Tibial nerve (tissue), 3 donors: ENCODE data around the gene SPDYE17.
"Not testable (repeated sequence)": the region's sequence is repeated elsewhere in the genome, so short reads cannot be mapped to it uniquely, and the experiment has no call there.

ENCODE experiments used
- POLR2A ChIP-seq, 2 donors: fragments of 450-650 bp; IDR thresholded peaks; one replicate each; pipeline ENCODE4 v1.6.1; 2017; ENCODE audit warnings: antibody characterized with exemption in 2 of 2, mild to moderate bottlenecking in 2 of 2, moderate library complexity in 2 of 2
- TF ChIP-seq, protein P1 (sequence below), 5 experiments: fragments of 200-600 bp in 3 of 5; fragments of 450-650 bp in 2 of 5; sonication (generic) in 3 of 5; IDR thresholded peaks; one replicate each; pipeline ENCODE4 v1.5.1; 2016 to 2019; ENCODE audit warnings: antibody characterized with exemption in 5 of 5, mild to moderate bottlenecking in 3 of 5, moderate library complexity in 2 of 5

- TF ChIP-seq, protein P1, sequence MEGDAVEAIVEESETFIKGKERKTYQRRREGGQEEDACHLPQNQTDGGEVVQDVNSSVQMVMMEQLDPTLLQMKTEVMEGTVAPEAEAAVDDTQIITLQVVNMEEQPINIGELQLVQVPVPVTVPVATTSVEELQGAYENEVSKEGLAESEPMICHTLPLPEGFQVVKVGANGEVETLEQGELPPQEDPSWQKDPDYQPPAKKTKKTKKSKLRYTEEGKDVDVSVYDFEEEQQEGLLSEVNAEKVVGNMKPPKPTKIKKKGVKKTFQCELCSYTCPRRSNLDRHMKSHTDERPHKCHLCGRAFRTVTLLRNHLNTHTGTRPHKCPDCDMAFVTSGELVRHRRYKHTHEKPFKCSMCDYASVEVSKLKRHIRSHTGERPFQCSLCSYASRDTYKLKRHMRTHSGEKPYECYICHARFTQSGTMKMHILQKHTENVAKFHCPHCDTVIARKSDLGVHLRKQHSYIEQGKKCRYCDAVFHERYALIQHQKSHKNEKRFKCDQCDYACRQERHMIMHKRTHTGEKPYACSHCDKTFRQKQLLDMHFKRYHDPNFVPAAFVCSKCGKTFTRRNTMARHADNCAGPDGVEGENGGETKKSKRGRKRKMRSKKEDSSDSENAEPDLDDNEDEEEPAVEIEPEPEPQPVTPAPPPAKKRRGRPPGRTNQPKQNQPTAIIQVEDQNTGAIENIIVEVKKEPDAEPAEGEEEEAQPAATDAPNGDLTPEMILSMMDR (IDR thresholded peaks at IDR 0.05): not testable (repeated sequence)
- TF ChIP-seq POLR2A (IDR thresholded peaks at IDR 0.05): not testable (repeated sequence)
Observed at GRCh38 chr7:76984784-76985136, 47.4 kb downstream of the SPDYE17 start.
